HCT116 (cell line): ENCODE data around the gene IMPG2. TPM values are rescaled to one million over a fixed set of nuclear protein-coding genes. Genes with fewer than 3 reads are reported as not detected.

ENCODE experiments used
- ATAC-seq: fragments of 200-7000 bp; cut with Tn5 transposase; 2 replicates; pipeline ENCODE4 v1.9.1; 2020; ENCODE audit warnings: mild to moderate bottlenecking, moderate library complexity
- BruUV-seq: library from RNA; stranded (reverse); fragments of 400-500 nt; replicated peaks from 2 replicates; lab custom pipeline; 2021; lab: Mats Ljungman, UMichigan
- CTCF ChIA-PET: fragments of 300-600 bp; sonication (Branson Sonifier 250); formaldehyde crosslinking; loops from one replicate; lab custom pipeline; 2021; ENCODE audit warnings: antibody characterized with exemption; lab: Charles Lee
- POLR2A ChIA-PET: fragments of 300-600, 350-600 bp; sonication (Branson Sonifier 250); formaldehyde crosslinking; loops from one replicate; lab custom pipeline; 2021; ENCODE audit warnings: antibody characterized with exemption; lab: Charles Lee
- RAD21 ChIA-PET, 2 experiments: fragments of 300-600 bp; sonication (Branson Sonifier 250); formaldehyde crosslinking; loops; one replicate each; lab custom pipeline; 2023; ENCODE audit warnings: low total read pairs in 2 of 2; ENCODE audit not compliant: uncharacterized antibody in 2 of 2, unreplicated experiment in 2 of 2, low non-redundant PET in 1 of 2; lab: Charles Lee
- DNase-seq: peaks from one replicate; pipeline ENCODE4 v3.0.0-alpha.2; 2010; ENCODE audit warnings: low read depth, low spot score
- H2AFZ ChIP-seq: fragments of 200-600 bp; shearing (Covaris generic), sonication (generic); 2 replicates; pipeline ENCODE4 v1.6.1; 2017; ENCODE audit warnings: low read depth, mixed run types, mixed read lengths, antibody characterized with exemption, low read length; ENCODE audit not compliant: poor library complexity, severe bottlenecking
- H3K27ac ChIP-seq: 2 replicates; pipeline ENCODE4 v1.5.1; 2012; ENCODE audit warnings: low read depth, low read length
- H3K27me3 ChIP-seq: fragments of 200-600 bp; sonication (generic); 2 replicates; pipeline ENCODE4 v1.6.1; 2016; ENCODE audit warnings: mixed run types, low read length, mixed read lengths; ENCODE audit not compliant: insufficient read depth
- H3K36me3 ChIP-seq, 2 experiments: fragments of 200-500 bp in 1 of 2; fragments of 200-600 bp in 1 of 2; sonication (Bioruptor generic) in 1 of 2; sonication (generic) in 1 of 2; 2 replicates each; pipeline versions ENCODE4 v1.5.1 to v1.6.1; 2014 to 2016; ENCODE audit warnings: low read length in 2 of 2, inconsistent platforms in 1 of 2, mixed read lengths in 1 of 2, mixed run types in 1 of 2; ENCODE audit not compliant: insufficient read depth in 2 of 2, control insufficient read depth in 1 of 2
- H3K4me1 ChIP-seq, 2 experiments: fragments of 200-600 bp in 1 of 2; sonication (generic) in 1 of 2; 2 replicates each; pipeline versions ENCODE4 v1.5.1 to v1.6.1; 2012 to 2017; ENCODE audit warnings: low read length in 2 of 2, inconsistent platforms in 1 of 2, mild to moderate bottlenecking in 1 of 2, mixed read lengths in 1 of 2, mixed run types in 1 of 2, moderate library complexity in 1 of 2; ENCODE audit not compliant: insufficient read depth in 2 of 2, control insufficient read depth in 1 of 2
- H3K4me2 ChIP-seq: fragments of 200-600 bp; sonication (generic); 2 replicates; pipeline ENCODE4 v1.6.1; 2017; ENCODE audit warnings: mixed run types, low read length, mixed read lengths
- H3K4me3 ChIP-seq, 2 experiments: fragments of 200-600 bp in 1 of 2; sonication (generic) in 1 of 2; replicated peaks in 1 of 2; 2 replicates each; pipeline ENCODE4 v1.5.1; 2011 to 2016; ENCODE audit warnings: low read length in 2 of 2, control low read depth in 1 of 2, low read depth in 1 of 2, mild to moderate bottlenecking in 1 of 2, mixed read lengths in 1 of 2, mixed run types in 1 of 2
- H3K79me2 ChIP-seq: fragments of 200-600 bp; sonication (generic); 2 replicates; pipeline ENCODE4 v1.6.1; 2017; ENCODE audit warnings: mild to moderate bottlenecking, mixed run types, low read length, moderate library complexity, mixed read lengths; ENCODE audit not compliant: insufficient read depth
- H3K9ac ChIP-seq: fragments of 200-600 bp; sonication (generic); 2 replicates; pipeline ENCODE4 v1.6.1; 2016; ENCODE audit warnings: low read length, mixed read lengths
- H3K9me2 ChIP-seq: fragments of 200-600 bp; sonication (generic), shearing (Covaris generic); 2 replicates; pipeline ENCODE4 v1.6.1; 2017; ENCODE audit warnings: mixed run types, mild to moderate bottlenecking, moderate library complexity; ENCODE audit not compliant: insufficient read depth
- H3K9me3 ChIP-seq, 2 experiments: fragments of 200-500 bp in 1 of 2; fragments of 200-600 bp in 1 of 2; sonication (Bioruptor generic) in 1 of 2; sonication (generic) in 1 of 2; 2 replicates each; pipeline ENCODE4 v1.6.1; 2014 to 2017; ENCODE audit warnings: low read length in 2 of 2, mixed read lengths in 2 of 2, inconsistent platforms in 1 of 2, low read depth in 1 of 2, mild to moderate bottlenecking in 1 of 2, mixed run types in 1 of 2, moderate library complexity in 1 of 2; ENCODE audit not compliant: control insufficient read depth in 1 of 2, insufficient read depth in 1 of 2
- H4K20me1 ChIP-seq: fragments of 200-600 bp; sonication (generic), shearing (Covaris generic); 2 replicates; pipeline ENCODE4 v1.6.1; 2017; ENCODE audit warnings: mixed run types, mild to moderate bottlenecking, moderate library complexity; ENCODE audit not compliant: insufficient read depth
- CBX3 ChIP-seq: IDR thresholded peaks from 2 replicates; pipeline ENCODE4 v1.6.1; 2012; ENCODE audit warnings: low read depth
- CEBPB ChIP-seq: IDR thresholded peaks from 2 replicates; pipeline ENCODE4 v1.6.1; 2012; ENCODE audit warnings: low read depth
- ELF1 ChIP-seq: IDR thresholded peaks from 2 replicates; pipeline ENCODE4 v1.6.1; 2012; ENCODE audit warnings: low read depth, borderline replicate concordance
- EZH2 ChIP-seq: fragments of 200-600 bp; sonication (generic); IDR thresholded peaks from 2 replicates; pipeline ENCODE4 v1.6.1; 2017; ENCODE audit warnings: antibody characterized with exemption, mixed run types
- FOSL1 ChIP-seq: IDR thresholded peaks from 2 replicates; pipeline ENCODE4 v1.6.1; 2012; ENCODE audit warnings: low read depth
- SP1 ChIP-seq: IDR thresholded peaks from 2 replicates; pipeline ENCODE4 v1.6.1; 2012; ENCODE audit warnings: low read depth
- SRF ChIP-seq: IDR thresholded peaks from 2 replicates; pipeline ENCODE4 v1.6.1; 2012; ENCODE audit warnings: low read depth
- TCF7L2 ChIP-seq: IDR thresholded peaks from 2 replicates; pipeline ENCODE4 v1.7.0; 2011; ENCODE audit warnings: borderline replicate concordance, inconsistent platforms; ENCODE audit not compliant: insufficient read depth, insufficient read length; ENCODE audit errors: extremely low read depth
- ZFX ChIP-seq: fragments of 450-650 bp; IDR thresholded peaks from 2 replicates; pipeline ENCODE4 v1.6.1; 2017
- ZNF274 ChIP-seq: fragments of 200-500 bp; sonication (Bioruptor generic); IDR thresholded peaks from 2 replicates; pipeline ENCODE4 v1.6.1; 2014; ENCODE audit warnings: mild to moderate bottlenecking, low read depth, low read length, inconsistent platforms
- intact Hi-C: fragments of 100-400 bp; cut with micrococcal nuclease; formaldehyde crosslinking; loops from 2 replicates; pipeline ENCODE4 v1.10.0; 2022
- total RNA-seq: library from RNA; stranded (reverse); gene quantifications from one replicate; pipeline ENCODE4 v1.2.1, GENCODE V29; 2021; ENCODE audit not compliant: unreplicated experiment
- TF ChIP-seq, protein P1 (sequence below): IDR thresholded peaks from 2 replicates; pipeline ENCODE4 v1.6.1; 2012
- TF ChIP-seq, protein P2 (sequence below): IDR thresholded peaks from 2 replicates; pipeline ENCODE4 v1.6.1; 2012; ENCODE audit warnings: low read depth
- TF ChIP-seq, protein P3 (sequence below), 3 experiments: fragments of 200-600 bp in 1 of 3; sonication (generic) in 1 of 3; IDR thresholded peaks in 2 of 3; conservative IDR thresholded peaks in 1 of 3; 2 replicates each; pipeline ENCODE4 v1.5.1; 2012 to 2017; ENCODE audit warnings: low read depth in 2 of 3, low read length in 2 of 3, antibody characterized with exemption in 1 of 3, borderline replicate concordance in 1 of 3, control low read depth in 1 of 3, mild to moderate bottlenecking in 1 of 3, mixed read lengths in 1 of 3, mixed run types in 1 of 3, moderate library complexity in 1 of 3; ENCODE audit not compliant: insufficient read depth in 1 of 3
- TF ChIP-seq, protein P4 (sequence below): IDR thresholded peaks from 2 replicates; pipeline ENCODE4 v1.6.1; 2011; ENCODE audit warnings: mild to moderate bottlenecking, low read length, moderate library complexity; ENCODE audit not compliant: insufficient replicate concordance; ENCODE audit errors: extremely low read depth

The IMPG2 gene
- total RNA-seq, 1 experiment from 2014 or later: 0.20 TPM

DNA sequence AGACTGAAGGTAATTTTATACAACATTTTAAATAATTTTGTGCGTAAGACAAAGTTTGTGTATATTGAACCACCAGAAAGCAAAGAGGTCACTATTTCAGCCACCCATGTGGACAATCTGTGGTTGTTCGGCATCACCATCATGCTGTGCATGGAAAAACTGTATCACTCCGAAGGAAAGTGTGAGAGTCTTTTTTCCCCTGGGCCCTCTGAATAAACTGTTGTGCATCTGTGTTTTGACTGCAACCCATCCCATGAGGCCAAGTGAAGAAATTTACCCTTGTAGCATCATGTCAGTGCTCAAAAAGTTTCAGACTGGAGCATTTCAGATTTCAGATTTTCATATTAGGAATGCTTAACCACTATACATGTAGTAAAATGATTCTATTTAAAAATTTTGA is 85.3 kb downstream of the IMPG2 start:
- H3K9me2 ChIP-seq: no peaks in the 10 kb centered on the region
- TF ChIP-seq, protein P1, sequence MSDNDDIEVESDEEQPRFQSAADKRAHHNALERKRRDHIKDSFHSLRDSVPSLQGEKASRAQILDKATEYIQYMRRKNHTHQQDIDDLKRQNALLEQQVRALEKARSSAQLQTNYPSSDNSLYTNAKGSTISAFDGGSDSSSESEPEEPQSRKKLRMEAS: no peak
- TF ChIP-seq ELF1 (no peak), SRF (no peak), TCF7L2 (no peak), EZH2 (no peak)
- TF ChIP-seq, all 23 proteins: peak for 0
- Histone ChIP-seq H3K79me2 (no peaks in the 10 kb centered on the region), H3K4me2 (no peak overlapping the region), H3K36me3 (no peaks in the 10 kb centered on the region), H3K4me1 (no peaks in the 10 kb centered on the region), H3K9me3 (no peaks in the 10 kb centered on the region), H3K4me3 (no peak overlapping the region), H2AFZ (no peak overlapping the region), H3K27ac (no peak overlapping the region), H3K27me3 (no peaks in the 10 kb centered on the region), H4K20me1 (no peaks in the 10 kb centered on the region), H3K9ac (no peak overlapping the region)
- CTCF ChIA-PET: no interaction called here
- no TSS peak for BruUV-seq
- intact Hi-C loops: no loop called here
- DNase-seq (no peak), ATAC-seq (no peak)
- RAD21 ChIA-PET: no interaction called here
- POLR2A ChIA-PET: no interaction called here

DNA sequence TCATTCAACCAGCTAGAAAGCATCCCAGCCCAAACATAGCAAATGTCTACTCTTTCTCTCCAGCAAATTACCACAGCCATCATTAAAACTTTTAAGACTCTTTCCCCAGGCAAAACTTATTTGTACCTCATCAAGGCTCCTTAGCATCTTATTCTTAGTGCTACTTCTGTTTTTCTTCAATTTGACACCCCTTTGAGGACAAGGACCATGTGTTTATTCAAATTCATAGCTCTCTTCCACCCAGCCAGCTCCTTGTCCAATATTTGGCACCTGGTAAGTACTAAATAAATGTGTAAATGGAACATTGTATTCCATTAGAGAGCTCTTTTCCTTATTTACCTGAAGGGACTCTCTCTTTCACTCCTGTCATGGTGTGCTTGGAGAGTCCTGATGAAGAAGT is 89.8 kb downstream of the IMPG2 start:
- CTCF ChIA-PET: no interaction called here
- Histone ChIP-seq H3K79me2 (no peaks in the 10 kb centered on the region), H2AFZ (no peak overlapping the region), H3K9me3 (no peaks in the 10 kb centered on the region), H4K20me1 (no peaks in the 10 kb centered on the region), H3K27ac (no peak overlapping the region), H3K36me3 (no peaks in the 10 kb centered on the region), H3K9me2 (no peaks in the 10 kb centered on the region), H3K9ac (no peak overlapping the region)
- intact Hi-C loops: no loop called here
- DNase-seq: no peak
- no TSS peak for BruUV-seq
- TF ChIP-seq, protein P2, sequence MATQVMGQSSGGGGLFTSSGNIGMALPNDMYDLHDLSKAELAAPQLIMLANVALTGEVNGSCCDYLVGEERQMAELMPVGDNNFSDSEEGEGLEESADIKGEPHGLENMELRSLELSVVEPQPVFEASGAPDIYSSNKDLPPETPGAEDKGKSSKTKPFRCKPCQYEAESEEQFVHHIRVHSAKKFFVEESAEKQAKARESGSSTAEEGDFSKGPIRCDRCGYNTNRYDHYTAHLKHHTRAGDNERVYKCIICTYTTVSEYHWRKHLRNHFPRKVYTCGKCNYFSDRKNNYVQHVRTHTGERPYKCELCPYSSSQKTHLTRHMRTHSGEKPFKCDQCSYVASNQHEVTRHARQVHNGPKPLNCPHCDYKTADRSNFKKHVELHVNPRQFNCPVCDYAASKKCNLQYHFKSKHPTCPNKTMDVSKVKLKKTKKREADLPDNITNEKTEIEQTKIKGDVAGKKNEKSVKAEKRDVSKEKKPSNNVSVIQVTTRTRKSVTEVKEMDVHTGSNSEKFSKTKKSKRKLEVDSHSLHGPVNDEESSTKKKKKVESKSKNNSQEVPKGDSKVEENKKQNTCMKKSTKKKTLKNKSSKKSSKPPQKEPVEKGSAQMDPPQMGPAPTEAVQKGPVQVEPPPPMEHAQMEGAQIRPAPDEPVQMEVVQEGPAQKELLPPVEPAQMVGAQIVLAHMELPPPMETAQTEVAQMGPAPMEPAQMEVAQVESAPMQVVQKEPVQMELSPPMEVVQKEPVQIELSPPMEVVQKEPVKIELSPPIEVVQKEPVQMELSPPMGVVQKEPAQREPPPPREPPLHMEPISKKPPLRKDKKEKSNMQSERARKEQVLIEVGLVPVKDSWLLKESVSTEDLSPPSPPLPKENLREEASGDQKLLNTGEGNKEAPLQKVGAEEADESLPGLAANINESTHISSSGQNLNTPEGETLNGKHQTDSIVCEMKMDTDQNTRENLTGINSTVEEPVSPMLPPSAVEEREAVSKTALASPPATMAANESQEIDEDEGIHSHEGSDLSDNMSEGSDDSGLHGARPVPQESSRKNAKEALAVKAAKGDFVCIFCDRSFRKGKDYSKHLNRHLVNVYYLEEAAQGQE: no peak
- TF ChIP-seq FOSL1 (no peak), CEBPB (no peak), ELF1 (no peak), SP1 (no peak), CBX3 (no peak), ZFX (no peak), ZNF274 (no peak)
- TF ChIP-seq, protein P3, sequence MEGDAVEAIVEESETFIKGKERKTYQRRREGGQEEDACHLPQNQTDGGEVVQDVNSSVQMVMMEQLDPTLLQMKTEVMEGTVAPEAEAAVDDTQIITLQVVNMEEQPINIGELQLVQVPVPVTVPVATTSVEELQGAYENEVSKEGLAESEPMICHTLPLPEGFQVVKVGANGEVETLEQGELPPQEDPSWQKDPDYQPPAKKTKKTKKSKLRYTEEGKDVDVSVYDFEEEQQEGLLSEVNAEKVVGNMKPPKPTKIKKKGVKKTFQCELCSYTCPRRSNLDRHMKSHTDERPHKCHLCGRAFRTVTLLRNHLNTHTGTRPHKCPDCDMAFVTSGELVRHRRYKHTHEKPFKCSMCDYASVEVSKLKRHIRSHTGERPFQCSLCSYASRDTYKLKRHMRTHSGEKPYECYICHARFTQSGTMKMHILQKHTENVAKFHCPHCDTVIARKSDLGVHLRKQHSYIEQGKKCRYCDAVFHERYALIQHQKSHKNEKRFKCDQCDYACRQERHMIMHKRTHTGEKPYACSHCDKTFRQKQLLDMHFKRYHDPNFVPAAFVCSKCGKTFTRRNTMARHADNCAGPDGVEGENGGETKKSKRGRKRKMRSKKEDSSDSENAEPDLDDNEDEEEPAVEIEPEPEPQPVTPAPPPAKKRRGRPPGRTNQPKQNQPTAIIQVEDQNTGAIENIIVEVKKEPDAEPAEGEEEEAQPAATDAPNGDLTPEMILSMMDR (IDR thresholded peaks at IDR 0.05 in 2 of 3, conservative IDR thresholded peaks at IDR 0.05 in 1 of 3; ENCODE audit: borderline replicate concordance in 1 of 3, insufficient read depth in 1 of 3, low read depth in 2 of 3, low read length in 2 of 3): no peak
- TF ChIP-seq, protein P4, sequence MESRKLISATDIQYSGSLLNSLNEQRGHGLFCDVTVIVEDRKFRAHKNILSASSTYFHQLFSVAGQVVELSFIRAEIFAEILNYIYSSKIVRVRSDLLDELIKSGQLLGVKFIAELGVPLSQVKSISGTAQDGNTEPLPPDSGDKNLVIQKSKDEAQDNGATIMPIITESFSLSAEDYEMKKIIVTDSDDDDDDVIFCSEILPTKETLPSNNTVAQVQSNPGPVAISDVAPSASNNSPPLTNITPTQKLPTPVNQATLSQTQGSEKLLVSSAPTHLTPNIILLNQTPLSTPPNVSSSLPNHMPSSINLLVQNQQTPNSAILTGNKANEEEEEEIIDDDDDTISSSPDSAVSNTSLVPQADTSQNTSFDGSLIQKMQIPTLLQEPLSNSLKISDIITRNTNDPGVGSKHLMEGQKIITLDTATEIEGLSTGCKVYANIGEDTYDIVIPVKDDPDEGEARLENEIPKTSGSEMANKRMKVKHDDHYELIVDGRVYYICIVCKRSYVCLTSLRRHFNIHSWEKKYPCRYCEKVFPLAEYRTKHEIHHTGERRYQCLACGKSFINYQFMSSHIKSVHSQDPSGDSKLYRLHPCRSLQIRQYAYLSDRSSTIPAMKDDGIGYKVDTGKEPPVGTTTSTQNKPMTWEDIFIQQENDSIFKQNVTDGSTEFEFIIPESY: no peak
- TF ChIP-seq, all 23 proteins: peak for 0
- Histone ChIP-seq H3K27me3 (no peaks in the 10 kb centered on the region), H3K4me1 (no peaks in the 10 kb centered on the region), H3K4me2 (no peak overlapping the region), H3K4me3 (no peak overlapping the region)
- ATAC-seq: no peak
- ChIA-PET RAD21 (no interaction called here), POLR2A (no interaction called here)
